GM18507 (cell line): ENCODE results near the gene KHSRP.

Source experiments
- DNase-seq: peaks from one replicate; pipeline ENCODE4 v3.0.0; 2011; ENCODE audit warnings: low read depth; ENCODE audit not compliant: insufficient read length; ENCODE audit errors: extremely low spot score
- FAIRE-seq: peaks from 2 replicates; lab custom pipeline; 2011; peaks lifted over from hg19 to GRCh38; lab: Jason Lieb, UNC

The KHSRP gene

DNA sequence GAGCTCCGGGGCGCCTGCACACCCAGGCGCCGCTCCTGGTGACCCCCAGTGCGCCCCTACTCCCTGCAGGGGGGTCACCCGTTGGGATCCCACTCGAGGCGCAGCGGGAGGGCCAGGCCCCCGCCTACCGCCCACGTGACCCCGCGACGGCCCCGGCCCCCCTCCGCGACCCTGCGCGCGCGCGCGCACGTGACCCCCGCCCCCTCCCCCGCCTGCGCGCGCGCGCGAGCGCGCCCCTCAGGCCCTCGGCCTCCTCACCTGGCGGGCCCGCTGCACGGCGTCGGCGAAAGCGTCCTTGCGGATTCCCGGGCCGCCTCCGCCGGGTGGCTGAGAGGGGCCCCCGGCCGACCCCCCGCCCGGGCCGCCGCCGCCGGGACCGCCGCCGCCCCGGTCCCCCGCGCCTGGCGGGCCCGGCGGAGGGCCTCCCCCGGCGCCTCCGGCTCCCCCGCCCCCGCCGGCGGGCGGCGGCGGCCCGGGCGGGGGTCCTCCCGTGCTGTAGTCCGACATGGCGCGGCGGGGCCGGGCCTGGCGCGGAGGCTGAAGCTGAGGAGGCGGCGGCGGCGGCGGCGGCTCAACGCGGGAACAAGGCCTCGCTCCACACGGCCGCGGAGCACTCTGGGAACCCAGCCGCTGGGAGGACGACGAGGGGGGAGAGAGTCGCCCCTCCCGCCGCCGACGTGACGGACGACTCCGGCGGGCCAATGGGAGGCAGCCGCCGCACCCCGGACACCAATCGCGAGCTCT, at the start of gene KHSRP:
KHSRP (minus strand) TSS at position 617 of the 744 bp plus-strand sequence; CDS start at position 507, 110 bp downstream.
- FAIRE-seq (no peak), DNase-seq (no peak)

- DNase-seq, result no peak
- FAIRE-seq, result no peak
Observed at GRCh38 chr19:6473647-6474046, 49.0 kb upstream of the KHSRP start.

GRCh38 chr19:6472713-6473112, 48.1 kb upstream of the KHSRP start:
- no peak for FAIRE-seq

GRCh38 chr19:6471076-6471475, 46.5 kb upstream of the KHSRP start:
- no peak for FAIRE-seq
- no peak for DNase-seq

More at GRCh38 chr19:6472713-6473112, 48.1 kb upstream of the KHSRP start:
- DNase-seq, result no peak

GRCh38 chr19:6470173-6470572, 45.6 kb upstream of the KHSRP start:
- DNase-seq, result no peak
- FAIRE-seq, result no peak

- FAIRE-seq, result no peak
Observed at GRCh38 chr19:6467384-6467783, 42.8 kb upstream of the KHSRP start.

GRCh38 chr19:6466526-6467248, 42.1 kb upstream of the KHSRP start:
- FAIRE-seq, result no peak

More at GRCh38 chr19:6467384-6467783, 42.8 kb upstream of the KHSRP start:
- DNase-seq, result no peak

DNA sequence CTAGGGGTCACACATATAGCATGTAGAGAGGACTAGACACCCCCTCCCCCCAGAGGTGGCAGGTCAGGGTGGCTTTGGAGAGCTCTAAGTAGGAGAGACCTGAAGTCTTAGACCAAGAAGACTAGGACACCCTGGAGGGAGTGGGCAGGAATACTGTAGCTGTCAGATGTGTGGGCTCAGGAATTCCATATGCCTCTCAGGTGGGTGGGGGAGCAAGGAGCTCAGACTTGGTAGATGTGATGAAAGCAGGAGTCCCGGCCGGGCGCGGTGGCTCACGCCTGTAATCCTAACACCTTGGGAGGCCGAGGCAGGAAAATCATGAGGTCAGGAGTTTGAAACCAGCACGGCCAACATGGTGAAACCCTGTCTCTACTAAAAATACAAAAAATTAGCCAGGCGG, 41.1 kb upstream of the KHSRP start:
- no peak for DNase-seq
- no peak for FAIRE-seq

More at GRCh38 chr19:6466526-6467248, 42.1 kb upstream of the KHSRP start:
- DNase-seq, result no peak

DNA sequence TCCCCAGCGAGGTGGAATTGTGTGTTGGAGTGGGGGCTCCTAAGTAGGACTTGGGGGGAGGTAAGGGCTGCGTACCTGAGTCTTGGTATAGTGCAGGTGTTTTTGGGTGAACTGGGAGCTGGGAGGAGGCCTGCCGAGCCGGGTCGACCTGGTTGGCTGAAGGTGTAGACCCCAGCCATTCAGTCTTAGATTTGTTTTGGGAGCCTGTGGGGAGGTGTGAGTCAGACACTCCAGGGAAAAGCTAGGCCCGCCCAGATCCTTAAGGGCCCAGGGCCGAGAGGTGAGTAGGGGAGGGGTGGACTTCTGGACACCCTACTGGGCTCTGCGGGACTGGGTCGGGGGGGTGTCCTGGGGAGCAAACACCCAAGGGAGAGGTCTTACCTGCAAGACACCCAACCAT, 40.4 kb upstream of the KHSRP start:
- DNase-seq (no peak), FAIRE-seq (no peak)

DNA sequence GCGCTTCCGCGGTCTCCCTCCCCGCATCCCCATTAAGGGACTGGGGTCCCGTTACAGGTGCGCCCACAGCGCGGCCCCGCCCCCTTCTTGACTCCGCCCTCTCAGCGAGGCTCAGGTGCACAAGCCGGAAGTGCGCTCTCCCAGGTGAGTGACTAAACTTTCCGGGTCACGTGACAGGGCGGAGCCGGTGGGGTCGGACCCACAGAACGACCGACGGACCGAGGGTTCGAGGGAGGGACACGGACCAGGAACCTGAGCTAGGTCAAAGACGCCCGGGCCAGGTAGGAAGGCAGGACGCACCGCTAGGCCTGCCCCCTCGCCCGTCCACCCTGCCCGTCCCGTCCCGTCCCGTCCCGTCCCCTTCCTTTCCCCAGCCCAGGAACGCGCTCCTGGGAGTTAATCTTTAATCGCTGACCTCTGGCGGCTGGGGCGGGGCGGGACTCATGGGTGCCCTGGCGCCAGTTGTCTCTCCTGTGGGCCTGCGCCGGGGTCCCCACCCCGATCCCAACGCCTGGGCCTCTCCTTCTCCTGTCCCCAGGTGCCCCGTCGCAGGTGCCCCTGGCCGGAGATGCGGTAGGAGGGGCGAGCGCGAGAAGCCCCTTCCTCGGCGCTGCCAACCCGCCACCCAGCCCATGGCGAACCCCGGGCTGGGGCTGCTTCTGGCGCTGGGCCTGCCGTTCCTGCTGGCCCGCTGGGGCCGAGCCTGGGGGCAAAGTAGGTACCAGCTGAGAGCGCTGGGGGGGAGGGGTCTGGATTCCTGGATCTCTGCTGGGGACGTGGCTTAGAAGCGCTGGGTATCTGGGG, 39.7 kb upstream of the KHSRP start, which contains the start of gene CRB3:
CRB3 (plus strand) TSS at position 202 of the 804 bp plus-strand sequence; CDS start at position 633, 431 bp downstream.
- DNase-seq (no peak), FAIRE-seq (peak; percentile 47)

- FAIRE-seq, result peak; percentile 98
- peak; percentile 88 for DNase-seq
Observed at GRCh38 chr19:6460099-6460884, 35.7 kb upstream of the KHSRP start.

- FAIRE-seq, result no peak
- DNase-seq, result peak; percentile 71
Observed at GRCh38 chr19:6459262-6460098, 34.9 kb upstream of the KHSRP start, which contains the start of gene SLC25A23. TSS of gene SLC25A23 (minus strand) at chr19:6459792. CDS start at chr19:6459628, 164 bp downstream.

DNA sequence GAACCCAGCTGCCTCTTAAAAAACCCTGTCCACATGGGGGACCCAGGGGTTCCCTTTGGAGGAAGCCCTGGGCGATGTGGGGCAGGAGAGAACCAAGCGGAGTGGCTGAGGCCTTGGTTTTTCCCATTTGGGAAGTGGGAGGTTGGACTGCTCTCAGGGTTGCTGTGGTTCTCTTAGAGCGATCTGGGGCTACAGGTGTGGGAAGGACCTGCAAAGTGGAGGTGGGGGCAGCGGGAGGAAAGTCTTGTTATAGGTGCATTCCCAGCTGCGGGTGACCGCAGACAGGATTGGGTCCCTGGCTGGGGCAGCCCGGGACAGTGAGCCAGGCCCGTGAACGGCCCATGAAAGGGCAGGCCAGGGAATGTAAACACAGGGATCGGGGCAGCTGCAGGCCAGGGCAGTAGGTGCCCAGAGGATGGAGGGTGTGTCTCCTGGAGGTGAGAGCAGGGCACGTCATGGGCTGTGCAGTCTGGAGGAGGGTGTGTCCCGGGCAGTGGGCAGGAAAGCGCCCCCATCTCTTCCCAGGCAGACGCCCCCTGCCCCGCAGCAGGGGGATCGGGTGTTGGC, 34.2 kb upstream of the KHSRP start:
- no peak for DNase-seq
- no peak for FAIRE-seq

- DNase-seq (peak; percentile 45), FAIRE-seq (peak; percentile 91)
Observed at GRCh38 chr19:6457958-6458694, 33.5 kb upstream of the KHSRP start.

GRCh38 chr19:6455924-6456323, 31.3 kb upstream of the KHSRP start:
- no peak for DNase-seq
- no peak for FAIRE-seq

DNA sequence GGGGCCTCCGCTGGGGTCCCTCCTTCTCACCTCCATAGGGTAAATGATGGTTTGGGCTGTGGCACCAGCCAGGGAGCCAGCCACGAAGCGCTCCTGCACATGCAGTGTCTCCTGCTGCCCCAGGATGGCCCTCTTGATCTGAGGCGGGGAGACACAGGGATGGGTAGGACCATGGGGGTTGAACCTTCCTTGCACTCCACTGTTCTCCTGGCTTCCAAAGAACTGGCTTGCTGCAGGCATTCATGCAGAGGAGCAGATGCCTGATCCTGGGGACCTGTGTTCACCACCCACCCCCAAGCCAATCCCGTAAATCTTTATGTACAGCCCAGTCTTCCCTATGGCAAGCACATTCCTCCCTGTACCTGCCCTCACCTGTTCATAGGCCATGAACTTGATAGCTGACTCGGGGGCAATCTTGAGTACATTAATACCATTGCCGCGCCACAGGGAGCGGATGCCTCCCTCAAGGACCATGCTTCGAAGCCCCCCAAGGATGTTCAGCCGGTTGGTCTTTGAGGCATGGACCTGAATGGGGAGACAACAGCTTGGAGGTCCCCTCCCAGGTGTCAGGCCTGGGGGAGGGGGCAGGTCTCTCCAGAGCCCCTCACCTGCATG, 29.4 kb upstream of the KHSRP start:
- no peak for DNase-seq
- no peak for FAIRE-seq

DNA sequence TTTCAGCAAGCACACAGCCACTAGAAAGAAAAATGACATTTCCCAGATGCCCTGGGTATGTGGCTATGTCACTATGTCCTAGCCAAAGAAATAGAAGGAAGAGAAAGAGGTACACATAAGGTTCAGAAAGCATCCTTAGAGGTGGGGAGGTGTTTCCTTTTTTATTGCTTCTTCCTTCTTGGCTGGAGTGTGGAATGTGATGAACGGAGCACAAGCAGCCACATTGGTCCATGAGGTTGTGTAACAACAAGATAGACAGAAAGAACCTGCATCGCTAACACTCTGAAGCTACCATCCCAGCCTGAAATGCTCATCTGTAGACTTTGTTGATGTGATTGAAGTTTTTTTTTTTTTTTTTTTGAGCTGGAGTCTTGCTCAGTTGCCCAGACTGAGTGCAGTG, 28.3 kb upstream of the KHSRP start:
- DNase-seq, result no peak
- no peak for FAIRE-seq
